Neuronal stem cell (in vitro differentiated cells): ENCODE measurements around the gene MYG1.
A peak's percentile ranks its signal among the peaks of the same experiment; 100 is the strongest.

ENCODE experiments used
- DNase-seq: peaks from one replicate; pipeline ENCODE4 v3.0.0-alpha.2; 2013; ENCODE audit warnings: low spot score
- H2AFZ ChIP-seq: one replicate; pipeline ENCODE4 v1.6.1; 2013; ENCODE audit warnings: mild to moderate bottlenecking, low read length, inconsistent platforms
- H2AK5ac ChIP-seq: 2 replicates; pipeline ENCODE4 v1.6.1; 2013; ENCODE audit warnings: low read depth, mild to moderate bottlenecking, inconsistent platforms, low read length, moderate library complexity, mixed read lengths
- H2BK120ac ChIP-seq: 2 replicates; pipeline ENCODE4 v1.6.1; 2013; ENCODE audit warnings: low read depth, mild to moderate bottlenecking, inconsistent platforms, low read length, moderate library complexity, mixed read lengths
- H2BK12ac ChIP-seq: one replicate; pipeline ENCODE4 v1.6.1; 2013; ENCODE audit warnings: low read length, inconsistent platforms
- H2BK15ac ChIP-seq: 2 replicates; pipeline ENCODE4 v1.6.1; 2013; ENCODE audit warnings: mild to moderate bottlenecking, low read length, inconsistent platforms, mixed read lengths
- H2BK5ac ChIP-seq: one replicate; pipeline ENCODE4 v1.6.1; 2013; ENCODE audit warnings: inconsistent platforms, mild to moderate bottlenecking, low read length, moderate library complexity
- H3K14ac ChIP-seq: one replicate; pipeline ENCODE4 v1.6.1; 2013; ENCODE audit warnings: low read length, inconsistent platforms
- H3K18ac ChIP-seq: 2 replicates; pipeline ENCODE4 v1.6.1; 2013; ENCODE audit warnings: low read length, inconsistent platforms
- H3K23ac ChIP-seq: 2 replicates; pipeline ENCODE4 v1.6.1; 2013; ENCODE audit warnings: low read depth, mild to moderate bottlenecking, mixed read lengths, low read length, inconsistent platforms; ENCODE audit not compliant: poor library complexity
- H3K27ac ChIP-seq: replicated peaks from 3 replicates; pipeline ENCODE4 v1.5.1; 2013; ENCODE audit warnings: low read length, inconsistent platforms
- H3K27me3 ChIP-seq, 3 experiments: 2 replicates each; pipeline ENCODE4 v1.6.1; 2013; ENCODE audit warnings: low read length in 3 of 3, mild to moderate bottlenecking in 2 of 3, inconsistent platforms in 1 of 3, low read depth in 1 of 3, mixed read lengths in 1 of 3, moderate library complexity in 1 of 3; ENCODE audit not compliant: control insufficient read depth in 3 of 3, insufficient read depth in 3 of 3
- H3K36me3 ChIP-seq, 2 donors: replicated peaks in 1 of 2; 2 replicates each; pipeline ENCODE4 v1.6.1; 2013; ENCODE audit warnings: low read length in 2 of 2; ENCODE audit not compliant: control insufficient read depth in 2 of 2, insufficient read depth in 2 of 2
- H3K4ac ChIP-seq: 2 replicates; pipeline ENCODE4 v1.6.1; 2013; ENCODE audit warnings: inconsistent platforms, mild to moderate bottlenecking, low read length, moderate library complexity
- H3K4me1 ChIP-seq, 2 donors: 1 replicate in 1 of 2; 2 replicates in 1 of 2; pipeline ENCODE4 v1.6.1; 2013; ENCODE audit warnings: low read length in 2 of 2, low read depth in 1 of 2; ENCODE audit not compliant: control insufficient read depth in 2 of 2, insufficient read depth in 1 of 2
- H3K4me2 ChIP-seq: one replicate; pipeline ENCODE4 v1.6.1; 2013; ENCODE audit warnings: mild to moderate bottlenecking, low read length, inconsistent platforms; ENCODE audit not compliant: insufficient read depth, poor library complexity, severe bottlenecking
- H3K4me3 ChIP-seq, 2 donors: 2 replicates each; pipeline ENCODE4 v1.5.1; 2013; ENCODE audit warnings: low read length in 2 of 2, mild to moderate bottlenecking in 2 of 2, inconsistent platforms in 1 of 2, moderate library complexity in 1 of 2
- H3K79me1 ChIP-seq: one replicate; pipeline ENCODE4 v1.6.1; 2013; ENCODE audit warnings: low read depth, mild to moderate bottlenecking, inconsistent platforms, low read length, moderate library complexity
- H3K9ac ChIP-seq: one replicate; pipeline ENCODE4 v1.6.1; 2013; ENCODE audit warnings: mild to moderate bottlenecking, low read depth, low read length, inconsistent platforms; ENCODE audit not compliant: poor library complexity
- H3K9me3 ChIP-seq, 2 donors: replicated peaks in 1 of 2; 2 replicates each; pipeline versions ENCODE3 to v1.6.1; 2013; ENCODE audit warnings: low read length in 2 of 2, mild to moderate bottlenecking in 2 of 2, inconsistent platforms in 1 of 2, low read depth in 1 of 2, mixed read lengths in 1 of 2, moderate library complexity in 1 of 2; ENCODE audit not compliant: control insufficient read depth in 2 of 2, insufficient read depth in 1 of 2
- H4K8ac ChIP-seq: one replicate; pipeline ENCODE4 v1.6.1; 2013; ENCODE audit warnings: low read depth, mild to moderate bottlenecking, inconsistent platforms, low read length, moderate library complexity
- H4K91ac ChIP-seq: one replicate; pipeline ENCODE4 v1.6.1; 2013; ENCODE audit warnings: low read length, low read depth, mild to moderate bottlenecking, inconsistent platforms; ENCODE audit not compliant: poor library complexity
- WGBS, 2 donors: extraction: QIAGEN DNeasy Blood & Tissue Kit; methylation state at CpG; one replicate each; pipeline ENCODE4 v1.1.7; 2013; ENCODE audit warnings: missing lambda C conversion rate in 2 of 2, mixed read lengths in 1 of 2; ENCODE audit not compliant: insufficient read length in 2 of 2, insufficient replicate concordance in 1 of 2; ENCODE audit errors: extremely low coverage in 2 of 2; 5-methylcytosine and 5-hydroxymethylcytosine counted together

MYG1 gene

GRCh38 chr12:53253298-53253697 is 46.2 kb upstream of the MYG1 start:
- no peak overlapping the region for H3K27ac ChIP-seq
- H2BK15ac ChIP-seq = no peak overlapping the region
- no peak overlapping the region for H4K8ac ChIP-seq
- no peak overlapping the region for H4K91ac ChIP-seq
- no peak overlapping the region for H2BK12ac ChIP-seq
- peaks cover 12% of the 10 kb centered on the region in 2 donors for H3K4me1 ChIP-seq
- no peaks in the 10 kb centered on the region for H3K9me3 ChIP-seq
- H3K79me1 ChIP-seq = peaks cover 7% of the 10 kb centered on the region
- H3K36me3 ChIP-seq = peaks cover 8 to 9% of the 10 kb centered on the region in 2 donors
- H3K4me3 ChIP-seq = peak overlapping the region; percentile 41 to 77
- H3K18ac ChIP-seq = peak overlapping the region; percentile 4
- H2AFZ ChIP-seq = no peak overlapping the region
- no CpG with 5 or more reads among the region's 13 CpGs for WGBS, 2 donors
- H2AK5ac ChIP-seq = no peak overlapping the region
- no peak overlapping the region for H2BK120ac ChIP-seq
- H3K23ac ChIP-seq = peak overlapping the region; percentile 97
- no peak overlapping the region for H3K14ac ChIP-seq
- no peak overlapping the region for H2BK5ac ChIP-seq
- no peak overlapping the region for H3K4me2 ChIP-seq
- no peak overlapping the region for H3K4ac ChIP-seq
- H3K9ac ChIP-seq = no peak overlapping the region
- H3K27me3 ChIP-seq = peaks cover 0 to 2% (median 0%) of the 10 kb centered on the region in 3 experiments
- DNase-seq = no peak

DNA sequence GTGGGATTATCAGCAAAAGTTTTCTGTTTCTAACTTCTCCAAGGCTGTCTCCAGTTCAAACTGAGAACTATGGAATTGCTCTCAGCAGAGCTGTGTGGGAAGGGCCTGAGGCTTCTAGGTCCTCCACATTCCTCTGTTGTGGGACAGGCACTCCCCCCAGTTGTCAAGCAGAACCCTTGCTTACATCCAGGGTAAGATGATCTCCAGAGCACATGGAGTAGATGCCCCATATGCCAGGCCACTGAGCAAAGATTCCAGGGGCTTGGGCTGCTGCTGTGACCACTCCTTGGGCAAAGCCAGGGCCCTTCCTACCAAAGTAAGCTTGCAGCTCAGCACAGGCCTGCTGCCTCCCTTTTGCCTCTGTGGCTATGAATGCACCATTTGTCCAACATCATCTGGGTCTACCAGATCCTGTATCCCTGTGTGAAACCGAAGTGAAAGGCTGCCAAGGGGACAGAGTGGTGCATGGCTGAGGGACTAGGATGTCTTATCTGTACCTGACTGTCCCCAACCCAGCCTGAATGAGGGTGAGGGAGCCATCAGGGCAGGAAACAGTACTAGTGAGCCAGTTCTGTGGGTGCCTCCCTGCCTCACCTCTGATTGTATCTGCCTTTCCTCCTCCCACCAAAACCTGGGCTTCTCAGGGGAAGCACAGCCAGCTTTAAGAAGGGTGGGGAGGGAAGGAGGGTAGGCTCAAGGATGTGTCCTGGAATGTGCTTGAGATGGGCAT is 44.5 kb upstream of the MYG1 start:
- Histone ChIP-seq H3K23ac (no peak overlapping the region), H2BK12ac (no peak overlapping the region), H3K27ac (no peak overlapping the region), H3K27me3 (peaks cover 0 to 2% (median 0%) of the 10 kb centered on the region in 3 experiments), H2BK5ac (no peak overlapping the region), H3K18ac (no peak overlapping the region), H2AFZ (no peak overlapping the region), H2AK5ac (no peak overlapping the region), H3K36me3 (peaks cover 8 to 9% of the 10 kb centered on the region in 2 donors), H2BK15ac (no peak overlapping the region), H3K4me3 (no peak overlapping the region), H3K4ac (no peak overlapping the region), H3K4me1 (peaks cover 12% of the 10 kb centered on the region in 2 donors), H3K9me3 (no peaks in the 10 kb centered on the region), H4K91ac (no peak overlapping the region), H2BK120ac (no peak overlapping the region), H3K79me1 (peaks cover 7% of the 10 kb centered on the region), H3K9ac (no peak overlapping the region), H4K8ac (no peak overlapping the region), H3K4me2 (no peak overlapping the region), H3K14ac (no peak overlapping the region)
- DNase-seq = no peak
- no CpG with 5 or more reads among the region's 1 CpG for WGBS, 2 donors

GRCh38 chr12:53255996-53256395 is 43.5 kb upstream of the MYG1 start:
- Histone ChIP-seq H3K9me3 (no peaks in the 10 kb centered on the region), H3K14ac (no peak overlapping the region), H3K27ac (no peak overlapping the region), H2BK15ac (no peak overlapping the region), H2AK5ac (no peak overlapping the region), H3K27me3 (peaks cover 0 to 1% (median 0%) of the 10 kb centered on the region in 3 experiments), H3K4me1 (peaks cover 12% of the 10 kb centered on the region in 2 donors), H4K8ac (no peak overlapping the region), H4K91ac (no peak overlapping the region), H3K9ac (no peak overlapping the region), H2BK120ac (no peak overlapping the region), H2BK5ac (no peak overlapping the region), H3K4ac (no peak overlapping the region), H3K23ac (no peak overlapping the region), H3K4me3 (no peak overlapping the region), H3K4me2 (no peak overlapping the region), H3K18ac (no peak overlapping the region), H2AFZ (no peak overlapping the region), H2BK12ac (no peak overlapping the region), H3K36me3 (peaks cover 8 to 9% of the 10 kb centered on the region in 2 donors), H3K79me1 (peaks cover 7% of the 10 kb centered on the region)
- no CpG with 5 or more reads among the region's 3 CpGs for WGBS, 2 donors
- no peak for DNase-seq

DNA sequence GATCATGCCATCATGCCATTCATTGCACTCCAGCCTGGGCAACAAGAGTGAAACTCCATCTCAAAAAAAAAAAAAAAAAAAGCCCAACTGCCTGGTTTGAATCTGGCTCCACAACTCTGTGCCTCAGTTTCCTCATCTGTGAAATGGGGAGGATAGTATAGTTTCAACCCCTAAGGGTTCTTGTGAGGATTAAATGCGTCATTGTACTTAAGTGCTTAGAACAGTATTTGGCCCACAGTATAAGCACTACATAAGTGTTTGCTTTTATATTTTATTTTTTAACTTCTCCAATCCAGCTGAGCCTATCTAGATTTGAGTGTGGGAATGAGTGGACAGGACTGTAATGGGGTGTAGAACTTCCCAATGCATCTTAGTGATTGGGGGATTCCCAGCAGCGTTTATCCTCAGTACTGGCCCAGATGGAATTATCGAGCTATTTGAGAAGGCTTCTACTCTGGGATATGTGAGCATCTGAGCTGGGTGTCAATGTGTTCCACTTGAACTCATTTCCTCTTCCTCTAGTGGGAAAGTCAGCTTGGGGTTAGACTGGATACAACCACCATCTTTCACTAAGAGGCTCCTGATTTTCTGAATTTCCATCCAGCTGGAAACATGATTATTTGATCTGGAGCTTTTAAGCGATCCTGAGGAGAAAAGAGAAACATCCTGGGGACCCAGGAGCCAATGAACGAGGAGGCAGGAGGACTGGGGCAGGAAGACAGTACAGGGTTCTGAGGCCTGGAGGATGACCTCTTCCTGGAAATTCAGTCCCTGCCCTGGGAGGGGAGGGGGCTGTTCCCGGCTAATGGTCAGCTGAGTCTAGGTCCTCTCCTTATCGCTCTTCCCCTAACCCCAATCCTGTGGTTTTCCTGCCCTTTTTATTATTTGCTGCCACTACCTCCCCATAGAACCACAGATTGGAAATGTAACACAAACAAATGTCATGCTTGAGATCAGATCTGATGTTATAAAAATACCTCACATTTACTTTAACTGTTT is 40.7 kb upstream of the MYG1 start:
- no peak overlapping the region for H3K4me3 ChIP-seq
- H3K36me3 ChIP-seq = peaks cover 3% of the 10 kb centered on the region in 2 donors
- no peak overlapping the region for H2BK120ac ChIP-seq
- peak overlapping the region; percentile 82 for H2AFZ ChIP-seq
- H3K4me2 ChIP-seq = no peak overlapping the region
- no peak overlapping the region for H2BK12ac ChIP-seq
- H3K9me3 ChIP-seq = no peaks in the 10 kb centered on the region
- no peak overlapping the region for H4K91ac ChIP-seq
- no peak overlapping the region for H2BK15ac ChIP-seq
- no peak overlapping the region for H4K8ac ChIP-seq
- no peak overlapping the region for H2AK5ac ChIP-seq
- no CpG with 5 or more reads among the region's 7 CpGs for WGBS, 2 donors
- H3K4ac ChIP-seq = no peak overlapping the region
- H3K9ac ChIP-seq = no peak overlapping the region
- no peak overlapping the region for H3K27ac ChIP-seq
- no peak overlapping the region for H3K14ac ChIP-seq
- no peak for DNase-seq
- H3K4me1 ChIP-seq = no peaks in the 10 kb centered on the region
- H3K27me3 ChIP-seq = no peaks in the 10 kb centered on the region
- no peak overlapping the region for H3K18ac ChIP-seq
- no peaks in the 10 kb centered on the region for H3K79me1 ChIP-seq
- peak overlapping the region; percentile 60 for H2BK5ac ChIP-seq
- H3K23ac ChIP-seq = no peak overlapping the region
